SU-DHL-6 (cell line): Measurements from ENCODE around the gene UBC.
"Not testable (repeated sequence)": the region's sequence is repeated elsewhere in the genome, so short reads cannot be mapped to it uniquely, and the experiment has no call there.

Experiments
- H2AFZ ChIP-seq: fragments of 200-600 bp; sonication (generic); 2 replicates; pipeline ENCODE4 v1.6.1; 2014; ENCODE audit warnings: low read depth, mild to moderate bottlenecking, moderate library complexity, mixed read lengths, antibody characterized with exemption, low read length; ENCODE audit not compliant: severe bottlenecking
- H3F3A ChIP-seq: fragments of 200-600 bp; shearing (Covaris generic); 2 replicates; pipeline ENCODE4 v1.6.0; 2016; ENCODE audit warnings: antibody characterized with exemption, mild to moderate bottlenecking; ENCODE audit not compliant: insufficient read depth
- H3K27ac ChIP-seq: fragments of 200-600 bp; sonication (generic); 2 replicates; pipeline ENCODE4 v1.5.1; 2016; ENCODE audit warnings: low read depth, mild to moderate bottlenecking, low read length, moderate library complexity, mixed read lengths
- H3K27me3 ChIP-seq: fragments of 200-600 bp; sonication (generic), shearing (Covaris generic); 2 replicates; pipeline ENCODE4 v1.6.0; 2014; ENCODE audit warnings: mild to moderate bottlenecking, low read length
- H3K36me3 ChIP-seq: fragments of 200-600 bp; sonication (generic); 2 replicates; pipeline ENCODE4 v1.6.1; 2014; ENCODE audit warnings: mild to moderate bottlenecking, low read length, mixed read lengths
- H3K4me2 ChIP-seq: fragments of 300-600, 200-600 bp; shearing (Covaris generic), sonication (generic); 2 replicates; pipeline ENCODE4 v1.6.0; 2014; ENCODE audit warnings: low read length, low read depth, mild to moderate bottlenecking; ENCODE audit not compliant: poor library complexity, severe bottlenecking
- H3K4me3 ChIP-seq: fragments of 200-600 bp; sonication (generic); 2 replicates; pipeline ENCODE4 v1.5.1; 2014; ENCODE audit warnings: antibody characterized with exemption, low read length, mild to moderate bottlenecking, mixed read lengths; ENCODE audit not compliant: insufficient read depth, poor library complexity, severe bottlenecking
- H3K79me2 ChIP-seq: fragments of 200-600 bp; sonication (generic); 2 replicates; pipeline ENCODE4 v1.6.1; 2014; ENCODE audit warnings: mild to moderate bottlenecking, low read length, moderate library complexity; ENCODE audit not compliant: insufficient read depth
- H3K9ac ChIP-seq: fragments of 200-600 bp; sonication (generic); 2 replicates; pipeline ENCODE4 v1.7.0; 2014; ENCODE audit warnings: mild to moderate bottlenecking, low read length
- H3K9me2 ChIP-seq: fragments of 200-600 bp; sonication (generic); replicated peaks from 2 replicates; pipeline ENCODE4 v1.6.1; 2014; ENCODE audit warnings: low read length; ENCODE audit not compliant: insufficient read depth
- H3K9me3 ChIP-seq: fragments of 200-600 bp; sonication (generic); 2 replicates; pipeline ENCODE4 v1.6.1; 2014; ENCODE audit warnings: low read length, mixed read lengths; ENCODE audit not compliant: insufficient read depth
- H4K20me1 ChIP-seq: fragments of 200-600 bp; sonication (generic); 2 replicates; pipeline ENCODE4 v1.6.1; 2014; ENCODE audit warnings: low read depth, mild to moderate bottlenecking, antibody characterized with exemption, low read length, moderate library complexity, mixed read lengths
- EZH2phosphoT487 ChIP-seq: fragments of 200-600 bp; sonication (generic), shearing (Covaris generic); conservative IDR thresholded peaks from 2 replicates; pipeline ENCODE4 v1.6.1; 2018; ENCODE audit warnings: mild to moderate bottlenecking, antibody characterized with exemption, low read length, moderate library complexity, mixed read lengths
- TF ChIP-seq, protein P1 (sequence below): fragments of 200-600 bp; sonication (generic); IDR thresholded peaks from one replicate; pipeline ENCODE4 v1.5.1; 2017; ENCODE audit warnings: antibody characterized with exemption, mild to moderate bottlenecking, low read length, moderate library complexity; ENCODE audit not compliant: insufficient read depth, poor library complexity, severe bottlenecking

The UBC gene

DNA sequence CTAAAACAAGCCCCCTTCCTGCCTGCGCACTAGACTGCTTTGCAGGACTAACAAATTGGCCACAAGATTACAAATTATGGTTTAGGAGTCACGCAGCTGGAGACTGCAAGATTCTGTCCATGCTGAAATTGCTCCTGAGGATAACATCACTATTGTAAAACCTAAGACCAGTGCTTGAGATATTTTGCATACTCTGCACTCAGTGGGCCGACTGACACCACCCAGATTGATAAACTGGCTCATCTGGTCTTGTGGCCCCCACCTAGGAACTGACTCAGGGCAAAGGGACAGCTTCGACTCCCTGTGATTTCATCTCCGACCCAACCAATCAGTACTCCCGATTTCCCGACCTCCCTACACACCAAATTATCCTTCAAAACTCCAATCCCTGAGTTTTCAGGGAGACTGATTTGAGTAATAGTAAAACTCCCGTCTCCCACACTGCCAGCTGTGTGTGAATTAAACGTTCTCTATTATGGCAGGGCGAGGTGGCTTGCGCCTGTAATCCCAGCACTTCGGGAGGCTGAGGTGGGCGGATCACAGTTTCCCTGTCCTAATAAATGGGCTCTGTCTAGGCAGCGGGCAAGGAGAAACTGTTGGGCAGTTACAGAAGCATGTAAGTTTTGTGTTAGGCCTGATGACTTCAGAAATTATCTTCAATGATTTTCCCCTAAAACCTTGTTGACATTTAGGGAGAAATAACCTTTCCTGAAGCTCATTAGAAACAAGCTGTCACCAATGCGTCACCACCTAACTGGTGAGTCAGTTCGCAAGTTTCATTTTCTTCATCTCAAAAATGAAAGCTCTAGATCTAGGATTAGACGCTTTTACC lies 5.3 kb upstream of the UBC start:
- TF ChIP-seq, protein P1, sequence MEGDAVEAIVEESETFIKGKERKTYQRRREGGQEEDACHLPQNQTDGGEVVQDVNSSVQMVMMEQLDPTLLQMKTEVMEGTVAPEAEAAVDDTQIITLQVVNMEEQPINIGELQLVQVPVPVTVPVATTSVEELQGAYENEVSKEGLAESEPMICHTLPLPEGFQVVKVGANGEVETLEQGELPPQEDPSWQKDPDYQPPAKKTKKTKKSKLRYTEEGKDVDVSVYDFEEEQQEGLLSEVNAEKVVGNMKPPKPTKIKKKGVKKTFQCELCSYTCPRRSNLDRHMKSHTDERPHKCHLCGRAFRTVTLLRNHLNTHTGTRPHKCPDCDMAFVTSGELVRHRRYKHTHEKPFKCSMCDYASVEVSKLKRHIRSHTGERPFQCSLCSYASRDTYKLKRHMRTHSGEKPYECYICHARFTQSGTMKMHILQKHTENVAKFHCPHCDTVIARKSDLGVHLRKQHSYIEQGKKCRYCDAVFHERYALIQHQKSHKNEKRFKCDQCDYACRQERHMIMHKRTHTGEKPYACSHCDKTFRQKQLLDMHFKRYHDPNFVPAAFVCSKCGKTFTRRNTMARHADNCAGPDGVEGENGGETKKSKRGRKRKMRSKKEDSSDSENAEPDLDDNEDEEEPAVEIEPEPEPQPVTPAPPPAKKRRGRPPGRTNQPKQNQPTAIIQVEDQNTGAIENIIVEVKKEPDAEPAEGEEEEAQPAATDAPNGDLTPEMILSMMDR = no peak
- TF ChIP-seq EZH2phosphoT487 = no peak
- Histone ChIP-seq H3K9me3 (no peaks in the 10 kb centered on the region), H3F3A (peaks cover 62% of the 10 kb centered on the region), H3K4me3 (peak overlapping the region; percentile 24), H3K36me3 (no peaks in the 10 kb centered on the region), H3K9me2 (no peaks in the 10 kb centered on the region), H3K79me2 (peaks cover 9% of the 10 kb centered on the region; the same call in 1 of the 2 replicates), H3K9ac (peak overlapping the region; percentile 45), H3K4me2 (peak overlapping the region; percentile 94), H3K27me3 (no peaks in the 10 kb centered on the region), H2AFZ (peak overlapping the region; percentile 17), H4K20me1 (no peaks in the 10 kb centered on the region), H3K27ac (peak overlapping the region; percentile 97)

- Histone ChIP-seq H3F3A (peaks cover 68% of the 10 kb centered on the region), H3K79me2 (peaks cover 18% of the 10 kb centered on the region), H3K27ac (peak overlapping the region; percentile 97), H3K9ac (peak overlapping the region; percentile 96), H3K4me2 (peak overlapping the region; percentile 94)
- not testable (repeated sequence) for H3K9me3 ChIP-seq, H4K20me1 ChIP-seq, H3K27me3 ChIP-seq, H2AFZ ChIP-seq, H3K4me3 ChIP-seq, H3K36me3 ChIP-seq, H3K9me2 ChIP-seq
These were observed 4.2 kb upstream of the UBC start for GRCh38 chr12:124918622-124918988.

GRCh38 chr12:124917841-124918621 lies 3.6 kb upstream of the UBC start:
- peak overlapping the region; percentile 97 for H3K27ac ChIP-seq
- H3F3A ChIP-seq = peaks cover 70% of the 10 kb centered on the region
- peaks cover 8% of the 10 kb centered on the region for H4K20me1 ChIP-seq
- H2AFZ ChIP-seq = no peak overlapping the region
- no peaks in the 10 kb centered on the region for H3K27me3 ChIP-seq
- peaks cover 21% of the 10 kb centered on the region for H3K79me2 ChIP-seq
- TF ChIP-seq EZH2phosphoT487 = no peak
- TF ChIP-seq, protein P1 = no peak
- H3K4me2 ChIP-seq = peak overlapping the region; percentile 94
- H3K36me3 ChIP-seq = peaks cover 5% of the 10 kb centered on the region
- H3K9me2 ChIP-seq = no peaks in the 10 kb centered on the region
- peak overlapping the region; percentile 45 for H3K4me3 ChIP-seq
- peak overlapping the region; percentile 96 for H3K9ac ChIP-seq
- no peaks in the 10 kb centered on the region for H3K9me3 ChIP-seq
